Type B pancreatic cell (in vitro differentiated cells): Measurements from ENCODE around the gene KMT2E. TPM values are rescaled to one million over a fixed set of nuclear protein-coding genes. Genes with fewer than 3 reads are reported as not detected.

ENCODE experiments used
- DNase-seq: peaks from one replicate; pipeline ENCODE4 v3.0.0; 2021; ENCODE audit warnings: mixed read lengths; ENCODE audit not compliant: unreplicated experiment; ENCODE audit errors: extremely low spot score
- H3K27ac Mint-ChIP-seq: 2 replicates; pipeline ENCODE4 v1.8.0; 2021; ENCODE audit warnings: mild to moderate bottlenecking, mixed read lengths
- H3K27me3 Mint-ChIP-seq: 2 replicates; pipeline ENCODE4 v1.8.0; 2021; ENCODE audit warnings: mixed read lengths
- H3K36me3 Mint-ChIP-seq: 2 replicates; pipeline ENCODE4 v1.8.0; 2021; ENCODE audit warnings: mixed read lengths
- H3K4me1 Mint-ChIP-seq: one replicate; pipeline ENCODE4 v1.8.0; 2021; ENCODE audit warnings: mixed read lengths; ENCODE audit not compliant: unreplicated experiment
- H3K4me3 Mint-ChIP-seq: 2 replicates; pipeline ENCODE4 v1.8.0; 2021; ENCODE audit warnings: mild to moderate bottlenecking, mixed read lengths
- H3K9me3 Mint-ChIP-seq: 2 replicates; pipeline ENCODE4 v1.8.0; 2021; ENCODE audit warnings: mixed read lengths
- CTCF ChIP-seq: fragments of 200-600 bp; sonication (generic); conservative IDR thresholded peaks from 2 replicates; pipeline ENCODE4 v1.5.0; 2021; ENCODE audit warnings: antibody characterized with exemption, mild to moderate bottlenecking
- total RNA-seq: library from RNA; stranded (reverse); gene quantifications from 2 replicates; pipeline ENCODE4 v1.2.1, GENCODE V29; 2021; ENCODE audit warnings: low replicate concordance

The KMT2E gene
- total RNA-seq, 1 donor from 2014 or later = 75.6 TPM

- Mint-ChIP-seq H3K36me3 (peaks cover 16% of the 10 kb centered on the region), H3K4me1 (peaks cover 8% of the 10 kb centered on the region), H3K27ac (no peak overlapping the region), H3K9me3 (no peaks in the 10 kb centered on the region), H3K27me3 (no peaks in the 10 kb centered on the region), H3K4me3 (no peak overlapping the region)
- DNase-seq = no peak
- TF ChIP-seq CTCF = no peak
Observed at GRCh38 chr7:105132335-105132734, 118.3 kb downstream of the KMT2E start.

- Mint-ChIP-seq H3K27ac (no peak overlapping the region), H3K4me3 (no peak overlapping the region), H3K4me1 (peaks cover 8% of the 10 kb centered on the region), H3K9me3 (no peaks in the 10 kb centered on the region), H3K36me3 (peaks cover 17% of the 10 kb centered on the region), H3K27me3 (no peaks in the 10 kb centered on the region)
- DNase-seq = no peak
- TF ChIP-seq CTCF = no peak
Observed at GRCh38 chr7:105132835-105133234, 118.8 kb downstream of the KMT2E start.

GRCh38 chr7:105133358-105133757 is 119.4 kb downstream of the KMT2E start:
- no peak for DNase-seq
- Mint-ChIP-seq H3K27ac (no peak overlapping the region), H3K4me1 (peaks cover 8% of the 10 kb centered on the region), H3K27me3 (no peaks in the 10 kb centered on the region), H3K9me3 (no peaks in the 10 kb centered on the region), H3K36me3 (peaks cover 21% of the 10 kb centered on the region), H3K4me3 (no peak overlapping the region)
- TF ChIP-seq CTCF = no peak

- no peaks in the 10 kb centered on the region for H3K27me3 Mint-ChIP-seq
- H3K4me3 Mint-ChIP-seq = no peak overlapping the region
- TF ChIP-seq CTCF = no peak
- H3K27ac Mint-ChIP-seq = no peak overlapping the region
- H3K4me1 Mint-ChIP-seq = peaks cover 8% of the 10 kb centered on the region
- no peak for DNase-seq
- H3K9me3 Mint-ChIP-seq = no peaks in the 10 kb centered on the region
- H3K36me3 Mint-ChIP-seq = peaks cover 25% of the 10 kb centered on the region
Observed at GRCh38 chr7:105133986-105134655, 120.1 kb downstream of the KMT2E start.

- Mint-ChIP-seq H3K4me1 (peaks cover 9% of the 10 kb centered on the region), H3K9me3 (no peaks in the 10 kb centered on the region), H3K4me3 (no peak overlapping the region), H3K27me3 (no peaks in the 10 kb centered on the region), H3K27ac (no peak overlapping the region), H3K36me3 (peaks cover 24% of the 10 kb centered on the region)
- no peak for DNase-seq
- no peak for TF ChIP-seq CTCF
Observed at GRCh38 chr7:105136221-105136620, 122.2 kb downstream of the KMT2E start.
